Muscle layer of colon (tissue), 2 donors: ENCODE results near the gene REM2.
"Not testable (repeated sequence)": the region's sequence is repeated elsewhere in the genome, so short reads cannot be mapped to it uniquely, and the experiment has no call there.

Experiments used
- H3K27ac ChIP-seq: one replicate; pipeline ENCODE4 v1.7.0; 2013; ENCODE audit warnings: low read depth, mild to moderate bottlenecking, low read length, moderate library complexity
- H3K27me3 ChIP-seq, 2 donors: one replicate each; pipeline ENCODE4 v1.7.0; 2013; ENCODE audit warnings: low read length in 2 of 2, mild to moderate bottlenecking in 2 of 2; ENCODE audit not compliant: insufficient read depth in 2 of 2, control insufficient read depth in 1 of 2
- H3K36me3 ChIP-seq: one replicate; pipeline ENCODE4 v1.7.0; 2013; ENCODE audit warnings: mild to moderate bottlenecking, low read length; ENCODE audit not compliant: insufficient read depth
- H3K4me1 ChIP-seq: one replicate; pipeline ENCODE4 v1.7.0; 2013; ENCODE audit warnings: mild to moderate bottlenecking, low read length; ENCODE audit not compliant: insufficient read depth
- H3K4me3 ChIP-seq, 2 donors: one replicate each; pipeline ENCODE4 v1.7.0; 2013; ENCODE audit warnings: low read length in 2 of 2, low read depth in 1 of 2, mild to moderate bottlenecking in 1 of 2, moderate library complexity in 1 of 2
- H3K9ac ChIP-seq: one replicate; pipeline ENCODE4 v1.7.0; 2013; ENCODE audit warnings: low read length
- H3K9me3 ChIP-seq: one replicate; pipeline ENCODE4 v1.7.0; 2013; ENCODE audit warnings: mild to moderate bottlenecking, low read length
- donor health status: abdominal sarcoma.
- donor health status: Adenocarcinoma of cecum.

The REM2 gene

DNA sequence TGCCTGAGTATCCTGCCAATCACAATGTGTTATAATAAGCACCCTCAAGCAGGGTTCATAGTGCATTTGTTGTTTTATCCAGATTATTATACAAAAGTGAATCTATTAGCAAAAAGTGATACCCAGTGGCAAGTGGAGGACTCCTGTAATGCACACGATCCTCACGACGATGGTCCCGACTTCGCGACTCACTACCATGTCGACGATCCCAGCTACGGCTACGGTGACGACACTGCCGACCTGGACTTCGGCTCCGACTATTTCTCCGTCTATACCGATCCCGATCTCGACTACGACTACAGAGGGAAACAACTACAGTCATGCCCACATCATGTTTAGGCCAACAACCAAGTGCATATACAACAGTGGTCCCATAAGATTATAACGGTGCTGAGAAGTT lies 23.1 kb downstream of the REM2 start:
- no peak overlapping the region for H3K27ac ChIP-seq
- H3K4me3 ChIP-seq, result no peak overlapping the region
- peaks cover 81% of the 10 kb centered on the region for H3K36me3 ChIP-seq
- H3K4me1 ChIP-seq, result no peaks in the 10 kb centered on the region
- no peaks in the 10 kb centered on the region for H3K27me3 ChIP-seq
- H3K9ac ChIP-seq, result no peak overlapping the region
- H3K9me3 ChIP-seq, result no peaks in the 10 kb centered on the region

DNA sequence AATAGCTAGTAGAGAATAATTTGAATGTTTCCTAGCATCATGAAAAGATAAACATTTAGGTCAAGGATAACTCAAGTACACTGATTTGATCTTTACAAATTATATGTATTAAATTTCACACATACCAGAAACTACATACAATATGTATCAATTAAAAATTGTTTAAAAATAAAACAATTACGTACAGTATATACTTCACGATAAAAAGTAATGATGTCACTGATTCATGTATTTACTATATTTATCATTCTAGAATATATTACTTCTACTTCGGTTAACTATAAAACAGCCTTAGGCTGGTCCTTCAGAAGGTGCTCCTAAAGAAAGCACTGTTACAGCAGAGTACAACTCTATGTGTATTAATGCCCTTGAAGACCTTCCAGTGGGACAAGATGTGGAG lies 24.4 kb downstream of the REM2 start:
- Histone ChIP-seq H3K4me3 (no peak overlapping the region), H3K4me1 (no peaks in the 10 kb centered on the region), H3K9me3 (no peaks in the 10 kb centered on the region), H3K36me3 (peaks cover 72% of the 10 kb centered on the region), H3K27me3 (no peaks in the 10 kb centered on the region), H3K27ac (no peak overlapping the region), H3K9ac (no peak overlapping the region)

DNA sequence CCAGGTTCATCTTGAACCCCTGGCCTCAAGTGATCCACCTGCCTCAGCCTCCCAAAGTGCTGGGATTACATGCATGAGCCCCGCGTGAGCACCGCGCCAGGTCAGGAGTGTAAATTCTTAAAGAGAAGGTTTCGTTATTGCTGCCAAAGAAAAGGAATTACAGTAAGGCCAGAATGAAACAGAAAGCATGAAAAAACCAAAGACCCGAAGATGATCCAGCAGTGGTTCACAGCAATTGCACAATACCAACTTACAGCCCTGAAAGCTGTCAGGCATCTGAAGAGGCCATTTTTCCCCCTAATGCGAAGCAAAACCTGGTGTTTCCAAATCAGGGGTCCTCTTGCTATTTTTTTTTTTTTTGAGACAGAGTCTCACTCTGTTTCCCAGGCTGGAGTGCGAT lies 25.6 kb downstream of the REM2 start:
- Histone ChIP-seq H3K27ac (no peak overlapping the region), H3K9me3 (no peaks in the 10 kb centered on the region), H3K9ac (no peak overlapping the region), H3K27me3 (no peaks in the 10 kb centered on the region), H3K36me3 (peaks cover 62% of the 10 kb centered on the region), H3K4me1 (no peaks in the 10 kb centered on the region), H3K4me3 (no peak overlapping the region)

DNA sequence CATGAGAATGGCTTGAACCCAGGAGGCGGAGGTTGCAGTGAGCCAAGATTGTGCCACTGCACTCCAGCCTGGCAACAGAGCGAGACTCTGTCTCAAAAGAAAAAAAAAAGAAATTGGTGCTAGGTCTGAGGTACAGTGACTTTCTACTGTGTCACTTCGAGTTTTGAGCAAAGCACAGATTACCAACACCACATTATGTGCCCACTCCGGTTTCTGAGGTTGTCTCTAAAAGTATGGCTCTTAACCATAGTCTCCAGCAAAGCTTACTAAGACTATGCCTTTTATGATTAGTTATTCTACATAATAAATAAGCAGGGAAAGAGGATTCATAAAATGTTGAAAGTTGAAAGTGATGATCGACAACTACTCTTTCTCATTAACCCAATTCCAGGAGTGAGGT lies 27.9 kb downstream of the REM2 start:
- no peak overlapping the region for H3K4me3 ChIP-seq
- H3K9me3 ChIP-seq, result no peaks in the 10 kb centered on the region
- H3K27me3 ChIP-seq, result no peaks in the 10 kb centered on the region
- peaks cover 38% of the 10 kb centered on the region for H3K36me3 ChIP-seq
- no peak overlapping the region for H3K9ac ChIP-seq
- no peaks in the 10 kb centered on the region for H3K4me1 ChIP-seq
- no peak overlapping the region for H3K27ac ChIP-seq

DNA sequence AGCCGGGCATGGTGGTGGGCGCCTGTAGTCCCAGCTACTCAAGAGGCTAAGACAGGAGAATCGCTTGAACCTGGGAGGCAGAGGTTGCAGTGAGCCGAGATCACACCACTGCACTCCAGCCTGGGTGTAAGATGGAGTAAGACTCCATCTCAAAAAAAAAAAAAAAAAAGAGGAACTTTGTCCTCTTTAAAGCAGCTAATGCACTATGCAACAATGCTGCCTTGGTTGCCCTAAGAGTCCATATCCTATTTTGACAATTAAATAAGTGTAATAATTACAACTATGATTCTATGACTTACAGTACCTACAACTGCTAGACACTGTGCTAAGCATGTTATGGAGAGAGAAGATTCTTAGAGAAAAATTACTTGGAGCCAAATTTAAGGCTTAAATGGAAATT lies 31.8 kb downstream of the REM2 start:
- peaks cover 18% of the 10 kb centered on the region for H3K4me1 ChIP-seq
- H3K36me3 ChIP-seq, H3K4me3 ChIP-seq, H3K9ac ChIP-seq, H3K27ac ChIP-seq, H3K9me3 ChIP-seq, H3K27me3 ChIP-seq: not testable (repeated sequence)

DNA sequence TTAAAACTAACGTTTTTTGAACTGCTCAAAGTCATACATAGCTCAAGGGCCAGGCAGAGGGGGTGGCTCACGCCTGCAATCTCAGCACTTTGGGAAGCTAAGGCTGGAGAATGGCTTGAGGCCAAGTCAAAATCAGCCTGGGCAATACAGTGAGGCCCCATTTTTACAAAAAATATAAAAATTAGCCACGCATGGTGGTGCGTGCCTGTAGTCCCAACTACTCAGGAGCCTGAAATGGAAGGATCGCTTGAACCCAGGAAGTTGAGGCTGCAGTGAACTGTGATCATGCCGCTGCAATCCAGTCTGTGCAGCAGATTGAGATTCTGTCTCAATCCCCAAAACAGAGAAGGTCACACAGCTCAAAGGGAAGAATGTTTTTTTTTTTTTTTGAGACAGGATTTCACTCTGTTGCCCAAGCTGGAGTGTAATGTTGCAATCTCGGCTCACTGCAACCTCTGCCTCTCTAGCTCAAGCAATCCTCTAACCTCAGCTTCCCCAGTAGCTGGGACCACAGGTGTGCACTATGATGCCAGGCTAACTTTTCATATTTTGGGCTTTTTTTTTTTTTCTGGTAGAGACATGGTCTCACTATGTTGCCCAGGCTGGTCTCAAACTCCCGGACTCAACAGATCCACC lies 33.0 kb downstream of the REM2 start:
- Histone ChIP-seq H3K27ac (no peak overlapping the region), H3K4me3 (no peak overlapping the region), H3K27me3 (no peaks in the 10 kb centered on the region), H3K4me1 (peaks cover 19% of the 10 kb centered on the region), H3K9ac (no peak overlapping the region), H3K9me3 (no peaks in the 10 kb centered on the region), H3K36me3 (peaks cover 19% of the 10 kb centered on the region)

DNA sequence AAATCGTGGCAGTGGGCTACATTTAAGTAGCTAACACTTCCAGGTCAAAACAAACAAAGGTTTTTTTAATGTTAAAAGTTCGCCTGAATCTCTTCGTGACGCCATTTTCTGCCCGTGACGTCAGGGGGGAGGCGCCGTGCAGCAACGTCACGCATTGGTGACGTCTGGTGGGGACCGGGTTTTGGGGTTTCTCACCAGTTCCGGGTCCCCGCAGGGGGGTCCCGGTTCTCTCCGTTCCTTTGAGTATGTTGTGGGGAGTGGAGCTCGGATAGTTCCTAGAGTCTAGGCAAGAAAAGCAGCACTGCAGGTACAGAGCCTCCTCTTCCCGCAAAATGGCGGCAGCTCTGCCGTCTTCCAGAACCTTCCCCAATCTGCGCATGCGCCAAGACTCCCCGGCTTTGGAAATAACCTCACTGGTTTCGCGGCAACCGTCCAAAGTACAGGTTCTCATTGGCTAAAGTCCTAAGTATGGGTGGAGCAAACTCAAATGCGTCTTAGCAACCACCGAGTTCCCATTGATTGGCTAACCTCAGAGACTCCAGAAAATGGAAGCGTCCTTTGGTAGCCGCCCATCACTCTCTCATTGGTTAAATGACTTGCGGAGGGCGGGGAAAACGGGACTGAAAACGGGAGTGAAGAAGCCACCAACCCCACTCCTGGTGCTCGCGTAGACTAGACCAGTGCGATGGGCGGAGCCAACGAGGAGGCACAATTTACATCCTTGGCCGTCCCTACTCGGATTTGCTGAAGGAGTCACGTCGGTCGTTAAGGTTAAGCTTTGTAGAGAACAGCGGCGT lies 36.0 kb downstream of the REM2 start, which contains the start of gene RBM23:
Gene RBM23 (minus strand): TSS at position 346 of the 797 bp plus-strand sequence.
- Histone ChIP-seq H3K4me1 (peaks cover 19% of the 10 kb centered on the region), H3K9ac (peak within 1 kb of the TSS; percentile 92), H3K27ac (peak within 1 kb of the TSS; percentile 98), H3K9me3 (no peaks in the 10 kb centered on the region), H3K4me3 (peak within 1 kb of the TSS; percentile 70 to 87), H3K36me3 (peaks cover 38% of the 10 kb centered on the region), H3K27me3 (no peaks in the 10 kb centered on the region)

DNA sequence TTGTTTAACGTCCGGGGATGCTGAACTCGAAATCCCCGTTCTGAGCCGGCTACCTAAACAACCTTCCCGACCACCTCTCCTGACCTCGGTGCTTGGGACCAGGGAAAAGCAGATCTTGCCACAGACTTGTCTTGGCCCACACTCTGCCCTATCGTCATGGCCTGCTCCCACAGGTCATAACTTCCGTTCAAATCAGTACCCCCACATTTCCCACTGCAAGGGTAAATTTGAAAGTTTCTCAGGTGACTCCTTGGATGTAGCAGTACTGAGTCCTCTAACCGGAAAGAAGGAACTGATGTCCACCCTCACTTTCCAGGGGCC lies 36.5 kb downstream of the REM2 start:
- Histone ChIP-seq H3K27ac (peak overlapping the region; percentile 67), H3K36me3 (peaks cover 43% of the 10 kb centered on the region), H3K4me3 (peak overlapping the region in 1 of 2 donors; percentile 72), H3K4me1 (peaks cover 19% of the 10 kb centered on the region), H3K9ac (peak overlapping the region; percentile 80), H3K27me3 (no peaks in the 10 kb centered on the region), H3K9me3 (no peaks in the 10 kb centered on the region)

DNA sequence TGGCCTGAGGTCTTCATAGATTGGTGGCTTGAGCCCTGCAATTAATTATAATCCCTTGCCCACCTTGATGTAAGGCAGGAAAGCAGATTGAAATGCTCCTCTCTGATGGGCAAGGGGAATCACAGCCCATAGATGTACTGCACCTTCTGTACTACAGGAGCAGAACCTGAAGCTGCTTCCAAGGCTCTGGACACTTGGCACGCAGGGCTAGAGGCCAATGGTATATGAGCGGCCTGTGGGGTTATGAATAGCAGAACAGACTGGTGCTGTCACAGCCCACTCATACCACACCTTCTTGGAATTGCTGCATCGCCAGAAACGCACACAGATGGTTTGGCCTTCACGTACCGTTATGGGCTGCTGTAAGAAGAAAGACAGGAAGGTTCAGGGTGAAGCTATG lies 37.7 kb downstream of the REM2 start:
- H3K9ac ChIP-seq, result no peak overlapping the region
- peaks cover 50% of the 10 kb centered on the region for H3K36me3 ChIP-seq
- H3K9me3 ChIP-seq, result no peaks in the 10 kb centered on the region
- peaks cover 19% of the 10 kb centered on the region for H3K4me1 ChIP-seq
- H3K4me3 ChIP-seq, result no peak overlapping the region
- no peak overlapping the region for H3K27ac ChIP-seq
- H3K27me3 ChIP-seq, result no peaks in the 10 kb centered on the region

DNA sequence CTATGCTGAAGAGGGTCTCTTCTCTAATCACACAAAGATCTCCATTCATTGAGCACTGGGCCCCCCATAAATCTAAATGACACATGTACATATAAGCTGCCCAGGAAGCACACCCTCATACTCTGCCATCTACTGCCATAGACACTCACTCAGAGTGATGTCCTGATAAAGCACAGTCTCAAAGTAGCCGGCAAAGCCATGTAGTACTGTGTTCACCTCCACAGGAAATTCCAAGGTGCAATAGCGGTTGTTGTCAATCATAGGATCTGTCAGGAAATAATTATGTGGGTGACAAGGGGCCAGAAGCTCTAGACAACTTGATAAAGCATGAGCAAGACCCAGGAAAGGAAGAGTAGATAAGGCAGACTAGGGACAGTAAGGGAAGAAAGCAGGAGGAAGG lies 39.3 kb downstream of the REM2 start:
- H3K27ac ChIP-seq, result no peak overlapping the region
- H3K36me3 ChIP-seq, result peaks cover 64% of the 10 kb centered on the region
- no peak overlapping the region for H3K4me3 ChIP-seq
- no peak overlapping the region for H3K9ac ChIP-seq
- no peaks in the 10 kb centered on the region for H3K9me3 ChIP-seq
- H3K27me3 ChIP-seq, result no peaks in the 10 kb centered on the region
- H3K4me1 ChIP-seq, result peaks cover 12% of the 10 kb centered on the region

DNA sequence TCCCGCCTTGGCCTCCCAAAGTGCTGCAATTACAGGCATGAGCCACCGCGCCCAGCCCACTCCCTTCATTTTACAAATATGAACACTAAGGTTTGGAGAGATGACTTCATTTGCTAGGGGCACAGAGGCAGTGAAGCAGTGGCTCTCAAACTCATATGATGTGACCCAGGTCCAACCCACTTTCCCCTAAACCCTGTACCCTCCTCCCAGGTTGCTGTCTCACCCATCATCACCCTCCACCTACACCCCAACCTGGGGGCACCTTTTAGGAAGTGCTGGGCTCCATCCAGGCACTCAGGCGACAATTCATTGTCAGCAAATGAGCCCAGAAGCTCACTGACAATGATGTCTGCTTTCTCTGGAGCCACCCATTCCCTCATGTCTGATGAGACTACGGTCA lies 40.7 kb downstream of the REM2 start:
- Histone ChIP-seq H3K36me3 (peaks cover 66% of the 10 kb centered on the region), H3K4me3 (no peak overlapping the region), H3K27ac (no peak overlapping the region), H3K9me3 (no peaks in the 10 kb centered on the region), H3K27me3 (no peaks in the 10 kb centered on the region), H3K9ac (no peak overlapping the region), H3K4me1 (peaks cover 14% of the 10 kb centered on the region)

DNA sequence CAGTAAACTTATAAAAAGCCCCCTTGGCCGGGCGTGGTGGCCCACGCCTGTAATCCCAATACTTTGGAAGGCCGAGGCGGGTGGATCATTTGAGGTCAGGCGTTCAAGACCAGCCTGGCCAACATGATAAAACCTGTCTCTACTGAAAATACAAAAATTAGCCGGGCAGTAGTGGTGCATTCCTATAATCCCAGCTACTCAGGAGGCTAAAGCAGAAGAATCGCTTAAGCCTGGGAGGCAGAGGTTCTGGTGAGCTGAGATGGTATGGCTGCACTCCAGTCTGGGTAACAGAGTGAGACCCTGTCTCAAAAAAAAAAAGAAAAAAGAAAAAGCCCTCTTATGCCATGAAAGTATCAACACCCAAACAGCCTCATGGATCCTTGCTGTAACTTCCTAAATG lies 42.5 kb downstream of the REM2 start:
- no peak overlapping the region for H3K27ac ChIP-seq

More for the DNA sequence above, 42.5 kb downstream of the REM2 start:
- Histone ChIP-seq H3K36me3 (peaks cover 58% of the 10 kb centered on the region), H3K9me3 (no peaks in the 10 kb centered on the region), H3K27me3 (no peaks in the 10 kb centered on the region), H3K4me1 (peaks cover 8% of the 10 kb centered on the region), H3K9ac (no peak overlapping the region), H3K4me3 (no peak overlapping the region)
